K562 (cell line): Measurements from ENCODE around the gene ELP5. TPM values are rescaled to one million over a fixed set of nuclear protein-coding genes. Genes with fewer than 3 reads are reported as not detected.

ENCODE experiments used
- ATAC-seq: fragments of 200-7000 bp; cut with Tn5 transposase; 3 replicates; pipeline ENCODE4 v1.9.1; 2020; ENCODE audit warnings: moderate library complexity
- BruUV-seq: library from RNA; stranded (reverse); fragments of 400-500 nt; replicated peaks from 2 replicates; lab custom pipeline; 2021; lab: Mats Ljungman, UMichigan
- CTCF ChIA-PET: fragments of 300-600 bp; formaldehyde crosslinking; extraction: SDS; loops from one replicate; lab custom pipeline; 2021; ENCODE audit warnings: low intra/inter-chr PET ratio; lab: Yijun Ruan, JAX
- POLR2A ChIA-PET: fragments of 300-600, 350-650 bp; sonication (Branson Sonifier 250); formaldehyde crosslinking; extraction: SDS; loops from one replicate; lab custom pipeline; 2021; ENCODE audit warnings: antibody characterized with exemption, inconsistent platforms; lab: Yijun Ruan, JAX
- DNase-seq, 4 experiments: peaks; one replicate each; pipeline versions ENCODE4 v3.0.0 to v3.0.0-alpha.2; 2011 to 2018; ENCODE audit warnings: low spot score in 3 of 4, mixed read lengths in 3 of 4; ENCODE audit errors: extremely low read depth in 1 of 4
- FAIRE-seq: peaks from 2 replicates; lab custom pipeline; 2011; peaks lifted over from hg19 to GRCh38; lab: Jason Lieb, UNC
- H2AFZ ChIP-seq: 2 replicates; pipeline ENCODE4 v1.6.0; 2011; ENCODE audit warnings: low read depth, low read length, control low read depth, inconsistent platforms
- H3K27ac ChIP-seq: fragments of 200-600 bp; 3 replicates; pipeline ENCODE4 v1.8.0; 2011; ENCODE audit warnings: low read depth, mild to moderate bottlenecking, control low read depth, inconsistent platforms, low read length, moderate library complexity, mixed read lengths; ENCODE audit errors: extremely low read depth
- H3K27me3 ChIP-seq, 2 experiments: fragments of 300-600 bp in 1 of 2; 2 replicates in 1 of 2; 3 replicates in 1 of 2; pipeline versions ENCODE4 v1.6.0 to v1.8.0; 2011; ENCODE audit warnings: inconsistent platforms in 2 of 2, low read length in 2 of 2, mild to moderate bottlenecking in 1 of 2, mixed read lengths in 1 of 2, moderate library complexity in 1 of 2; ENCODE audit not compliant: control insufficient read depth in 2 of 2, insufficient read depth in 2 of 2
- H3K36me3 ChIP-seq: fragments of 300-600 bp; 3 replicates; pipeline ENCODE4 v1.8.0; 2011; ENCODE audit warnings: mild to moderate bottlenecking, low read length, inconsistent platforms; ENCODE audit not compliant: control insufficient read depth, insufficient read depth
- H3K4me1 ChIP-seq, 2 experiments: fragments of 200-600 bp in 1 of 2; replicated peaks in 1 of 2; 2 replicates in 1 of 2; 3 replicates in 1 of 2; pipeline versions ENCODE4 v1.5.1 to v1.8.0; 2011; ENCODE audit warnings: inconsistent platforms in 2 of 2, low read length in 2 of 2, mild to moderate bottlenecking in 1 of 2, mixed read lengths in 1 of 2, moderate library complexity in 1 of 2; ENCODE audit not compliant: control insufficient read depth in 2 of 2, insufficient read depth in 2 of 2
- H3K4me2 ChIP-seq: 2 replicates; pipeline ENCODE4 v1.6.1; 2011; ENCODE audit warnings: low read length, control low read depth, inconsistent platforms, mixed read lengths; ENCODE audit not compliant: insufficient read depth
- H3K4me3 ChIP-seq: fragments of 200-600 bp; sonication (generic), shearing (Covaris generic); 2 replicates; pipeline ENCODE4 v1.5.1; 2016; ENCODE audit warnings: control low read depth, inconsistent platforms
- H3K79me2 ChIP-seq: fragments of 200-600 bp; 3 replicates; pipeline ENCODE4 v1.8.0; 2011; ENCODE audit warnings: low read length, inconsistent platforms; ENCODE audit not compliant: control insufficient read depth, insufficient read depth
- H3K9ac ChIP-seq, 2 experiments: 2 replicates each; pipeline versions ENCODE4 v1.6.0 to v1.6.1; 2011; ENCODE audit warnings: low read depth in 2 of 2, low read length in 2 of 2, control low read depth in 1 of 2, inconsistent platforms in 1 of 2, mild to moderate bottlenecking in 1 of 2, mixed read lengths in 1 of 2; ENCODE audit not compliant: insufficient read depth in 1 of 2
- H3K9me1 ChIP-seq: one replicate; pipeline ENCODE4 v1.6.0; 2011; ENCODE audit warnings: inconsistent platforms, mild to moderate bottlenecking, low read length, moderate library complexity; ENCODE audit not compliant: control insufficient read depth, insufficient read depth
- H3K9me3 ChIP-seq: replicated peaks from 2 replicates; pipeline ENCODE4 v1.5.1; 2011; ENCODE audit warnings: low read depth, low read length, inconsistent platforms; ENCODE audit not compliant: control insufficient read depth, insufficient read depth
- H4K20me1 ChIP-seq: replicated peaks from 2 replicates; pipeline ENCODE4 v1.6.1; 2011; ENCODE audit warnings: low read length, inconsistent platforms, mixed read lengths; ENCODE audit not compliant: control insufficient read depth, insufficient read depth
- CEBPG ChIP-seq, 3 experiments: fragments of 200-800 bp in 1 of 3; sonication (Bioruptor generic) in 1 of 3; sonication (generic) in 1 of 3; formaldehyde crosslinking in 1 of 3; IDR thresholded peaks in 2 of 3; conservative IDR thresholded peaks in 1 of 3; 2 replicates each; pipeline versions ENCODE4 v1.6.1 to v1.8.0; 2016 to 2022; ENCODE audit warnings: missing compliant biosample characterization in 2 of 3, missing genetic modification characterization in 2 of 3, mild to moderate bottlenecking in 1 of 3, missing genetic modification reagents in 1 of 3
- CTBP1 ChIP-seq: fragments of 450-650 bp; IDR thresholded peaks from 2 replicates; pipeline ENCODE4 v1.6.1; 2016; ENCODE audit warnings: borderline replicate concordance
- DMBX1 ChIP-seq: fragments of 250-450 bp; sonication (Bioruptor Pico); IDR thresholded peaks from 2 replicates; pipeline ENCODE4 v1.8.0; 2022; ENCODE audit warnings: inconsistent platforms, mild to moderate bottlenecking, moderate library complexity, borderline replicate concordance
- HCFC1 ChIP-seq: IDR thresholded peaks from 2 replicates; pipeline ENCODE4 v1.6.1; 2012; ENCODE audit warnings: low read depth, low read length, improper control_type of control experiment
- HNRNPLL ChIP-seq: fragments of 200-400 bp; formaldehyde crosslinking; IDR thresholded peaks from 2 replicates; pipeline ENCODE4 v1.6.1; 2017; ENCODE audit warnings: low read length, low read depth, mild to moderate bottlenecking; ENCODE audit not compliant: poor library complexity, severe bottlenecking
- ILK ChIP-seq: fragments of 450-650 bp; IDR thresholded peaks from 2 replicates; pipeline ENCODE4 v1.6.1; 2016; ENCODE audit warnings: missing genetic modification characterization, low read depth, mild to moderate bottlenecking, missing compliant biosample characterization, moderate library complexity, borderline replicate concordance
- KDM2B ChIP-seq: fragments of 250-450 bp; sonication (Bioruptor Pico); IDR thresholded peaks from 2 replicates; pipeline ENCODE4 v1.8.0; 2021; ENCODE audit warnings: mild to moderate bottlenecking, moderate library complexity
- KLF16 ChIP-seq: IDR thresholded peaks from 2 replicates; pipeline ENCODE4 v1.6.1; 2016; ENCODE audit warnings: antibody characterized with exemption
- MAFF ChIP-seq: IDR thresholded peaks from 2 replicates; pipeline ENCODE4 v1.6.1; 2012; ENCODE audit warnings: low read length, improper control_type of control experiment
- MIER1 ChIP-seq: fragments of 450-650 bp; IDR thresholded peaks from 2 replicates; pipeline ENCODE4 v1.6.1; 2016; ENCODE audit warnings: antibody characterized with exemption, mild to moderate bottlenecking, low read depth
- NFIC ChIP-seq: fragments of 450-650 bp; IDR thresholded peaks from 2 replicates; pipeline ENCODE4 v1.6.1; 2017; ENCODE audit warnings: mild to moderate bottlenecking, inconsistent platforms
- PCBP2 ChIP-seq: fragments of 200-400 bp; formaldehyde crosslinking; IDR thresholded peaks from 2 replicates; pipeline ENCODE4 v1.6.1; 2018; ENCODE audit warnings: low read length, low read depth, mild to moderate bottlenecking, moderate library complexity; ENCODE audit not compliant: poor library complexity, severe bottlenecking
- PHF20 ChIP-seq: fragments of 450-650 bp; IDR thresholded peaks from 2 replicates; pipeline ENCODE4 v1.6.1; 2018; ENCODE audit not compliant: partially characterized antibody
- PTTG1 ChIP-seq: fragments of 450-650 bp; IDR thresholded peaks from 2 replicates; pipeline ENCODE4 v1.6.1; 2016; ENCODE audit warnings: low read depth, mild to moderate bottlenecking, missing genetic modification characterization, missing compliant biosample characterization
- RCOR1 ChIP-seq, 2 experiments: IDR thresholded peaks; 2 replicates each; pipeline ENCODE4 v1.6.1; 2012; ENCODE audit warnings: low read depth in 2 of 2, low read length in 2 of 2, borderline replicate concordance in 1 of 2, improper control_type of control experiment in 1 of 2
- SNIP1 ChIP-seq: fragments of 450-650 bp; IDR thresholded peaks from 2 replicates; pipeline ENCODE4 v1.7.1; 2017; ENCODE audit warnings: low read depth, mild to moderate bottlenecking
- SPI1 ChIP-seq: IDR thresholded peaks from 2 replicates; pipeline ENCODE4 v1.6.1; 2011; ENCODE audit warnings: low read depth, low read length, control low read depth, borderline replicate concordance
- TCF3 ChIP-seq: sonication (generic); formaldehyde crosslinking; IDR thresholded peaks from 2 replicates; pipeline ENCODE4 v1.4.0; 2020; ENCODE audit warnings: mild to moderate bottlenecking, missing genetic modification reagents
- YY1 ChIP-seq, 3 experiments: IDR thresholded peaks; 2 replicates each; pipeline ENCODE4 v1.6.1; 2011; ENCODE audit warnings: low read length in 2 of 3, mild to moderate bottlenecking in 2 of 3, moderate library complexity in 2 of 3, borderline replicate concordance in 1 of 3, control low read depth in 1 of 3, low read depth in 1 of 3; ENCODE audit not compliant: insufficient read depth in 3 of 3, insufficient replicate concordance in 2 of 3, control insufficient read depth in 1 of 3, insufficient read length in 1 of 3; ENCODE audit errors: extremely low read depth in 1 of 3
- ZNF717 ChIP-seq: fragments of 250-450 bp; sonication (Bioruptor Pico); IDR thresholded peaks from 2 replicates; pipeline ENCODE4 v1.5.0; 2021
- ZZZ3 ChIP-seq: fragments of 450-650 bp; IDR thresholded peaks from 2 replicates; pipeline ENCODE4 v1.6.1; 2016; ENCODE audit warnings: antibody characterized with exemption, mild to moderate bottlenecking, moderate library complexity
- WGBS: fragments of 100-300 bp; shearing (Covaris generic); methylation state at CpG from one replicate; pipeline ENCODE4 v1.1.6; 2016; ENCODE audit warnings: low coverage, mixed read lengths; ENCODE audit not compliant: insufficient coverage; ENCODE audit errors: missing lambda C conversion rate; 5-methylcytosine and 5-hydroxymethylcytosine counted together
- in situ Hi-C: fragments of 300-500 bp; cut with MboI; formaldehyde crosslinking; loops from 4 replicates; pipeline ENCODE4 v1.15.0; 2018; ENCODE audit warnings: inconsistent platforms, mixed read lengths
- intact Hi-C: fragments of 100-400 bp; cut with micrococcal nuclease; formaldehyde crosslinking; loops from 2 replicates; pipeline ENCODE4 v1.14.2; 2022
- polyA plus RNA-seq, 8 experiments: library from polyadenylated mRNA; depleted of rRNA in 4 of 8; stranded (reverse) in 5 of 8; unstranded in 3 of 8; fragments of >200 nt; fragmentation: Nextera tagmentation in 2 of 8; fragmentation: Illumina TruSeq in 1 of 8; extraction: Ambion mirVana in 2 of 8; extraction: Trizol in 1 of 8; gene quantifications; 2 replicates each; pipeline versions ENCODE4 v1.2.1 to v1.2.3, GENCODE V29; 2011 to 2014; ENCODE audit warnings: inconsistent platforms in 1 of 8, missing spikeins in 1 of 8
- total RNA-seq, 7 experiments: library from RNA; depleted of rRNA in 6 of 7; stranded (reverse); fragments of >200 nt in 6 of 7; fragmentation: Illumina TruSeq in 2 of 7; extraction: Trizol in 2 of 7; gene quantifications; 2 replicates each; pipeline versions ENCODE4 v1.2.1 to v1.2.3, GENCODE V29; 2011 to 2021; ENCODE audit warnings: low replicate concordance in 1 of 7

Gene ELP5
- total and polyA plus RNA-seq, 9 of the 15 experiments (the other 6 are each of a cell fraction or from before 2014, with no cell fraction given): 25.7 to 77.9 (median 52.9) TPM

GRCh38 chr17:7211491-7212273, 40.3 kb upstream of the ELP5 start (continued):
- no peak for TF ChIP-seq SNIP1

- Histone ChIP-seq H3K27me3 (no peaks in the 10 kb centered on the region), H3K79me2 (peaks cover 32% of the 10 kb centered on the region; the same call in 2 of the 3 replicates), H3K9ac (no peak overlapping the region), H3K4me1 (peaks cover 28 to 38% of the 10 kb centered on the region in 2 experiments), H3K27ac (no peak overlapping the region; the same call in 2 of the 3 replicates), H3K9me3 (no peaks in the 10 kb centered on the region), H3K9me1 (no peaks in the 10 kb centered on the region), H3K4me2 (peak overlapping the region; percentile 56), H4K20me1 (no peaks in the 10 kb centered on the region; the same call in 1 of the 2 replicates), H2AFZ (no peak overlapping the region), H3K36me3 (no peaks in the 10 kb centered on the region), H3K4me3 (peak overlapping the region; percentile 2; the same call in 1 of the 2 replicates)
- intact Hi-C loops (no loop called here), in situ Hi-C loops (no loop called here)
- ATAC-seq: peak; percentile 16
- 9% methylated on average over 14 of the region's 15 CpGs for WGBS
- FAIRE-seq: no peak
- CTCF ChIA-PET: no interaction called here
- no TSS peak for BruUV-seq
- POLR2A ChIA-PET: interaction anchor here (0.6 to 1.3 kb wide), 2 partner anchors 29 to 436 kb away, joined by 3 to 4 read pairs; partner anchors contain the start of gene GABARAP
- peak; percentile 66 to 80 (median 74) for DNase-seq
- TF ChIP-seq PTTG1: no peak
- TF ChIP-seq KDM2B (CRISPR knock-in tag): no peak
- TF ChIP-seq HCFC1: no peak
- no peak for TF ChIP-seq NFIC
- TF ChIP-seq YY1 (IDR thresholded peaks at IDR 0.05; ENCODE audit: borderline replicate concordance in 1 of 3, control insufficient read depth in 1 of 3, extremely low read depth in 1 of 3, insufficient read depth in 3 of 3, insufficient read length in 1 of 3, insufficient replicate concordance in 2 of 3, low read depth in 1 of 3, low read length in 2 of 3): peak in 2 of 3 experiments; percentile 26 to 39
- TF ChIP-seq TCF3 (CRISPR knock-in tag): no peak
- TF ChIP-seq CTBP1: 0 out of 2 replicates have a peak, but pooled peaks have one; percentile 10
- TF ChIP-seq PHF20: no peak
- peak; percentile 53; the same call in 1 of the 2 replicates for TF ChIP-seq MIER1
- TF ChIP-seq PCBP2: no peak
- no peak for TF ChIP-seq ZNF717 (CRISPR knock-in tag)
- TF ChIP-seq MAFF: no peak
- no peak for TF ChIP-seq DMBX1
- TF ChIP-seq ZZZ3: no peak
- no peak for TF ChIP-seq ILK (tag)
- TF ChIP-seq RCOR1 (IDR thresholded peaks at IDR 0.05; ENCODE audit: borderline replicate concordance in 1 of 2, low read depth in 2 of 2, low read length in 2 of 2): peak in 1 of 2 experiments; percentile 72; a peak in 2 of 4 replicates
- peak; percentile 41; the same call in 1 of the 2 replicates for TF ChIP-seq SPI1
- TF ChIP-seq CEBPG (CRISPR knock-in tag; IDR thresholded peaks at IDR 0.05): no peak
- TF ChIP-seq CEBPG (tag; conservative IDR thresholded peaks at IDR 0.05 in 1 of 2, IDR thresholded peaks at IDR 0.05 in 1 of 2): peak; percentile 15 to 51; a peak in 1 of 4 replicates
- 0 out of 2 replicates have a peak, but pooled peaks have one; percentile 5 for TF ChIP-seq KLF16
- TF ChIP-seq HNRNPLL: no peak
Observed at GRCh38 chr17:7213895-7214299, 38.1 kb upstream of the ELP5 start.
